ENCODE measurements around the gene TFPT. TPM values are rescaled to one million over a fixed set of nuclear protein-coding genes. Genes with fewer than 3 reads are reported as not detected.

TFPT gene
- total RNA-seq, 2 experiments from 2014 or later = 10.1 to 11.2 TPM

DNA sequence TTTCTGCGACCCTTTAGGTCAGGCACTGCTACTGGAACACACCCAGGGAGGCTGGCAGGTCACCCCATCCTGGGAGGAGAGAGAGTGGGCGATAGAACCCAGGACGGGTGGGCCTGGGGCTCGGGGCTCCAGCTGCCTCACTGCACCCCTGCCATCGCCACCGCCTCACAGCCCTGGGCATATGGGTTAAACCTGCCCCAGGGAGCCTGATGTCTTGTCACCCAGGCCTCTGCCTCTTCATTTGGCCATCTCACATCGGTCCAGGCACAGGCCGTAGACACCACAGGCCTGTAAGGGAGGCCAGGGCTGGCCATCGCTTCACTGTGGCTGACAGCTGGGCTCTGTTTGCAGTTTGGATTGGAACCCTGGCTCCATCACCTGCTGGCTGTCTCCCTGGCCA, 10.3 kb upstream of the TFPT start:
- Mint-ChIP-seq H3K36me3 (ENCODE audit: low read depth) (peaks cover 64% of the 10 kb centered on the region), H3K4me3 (no peak overlapping the region), H3K9me3 (no peaks in the 10 kb centered on the region), H3K27me3 (no peaks in the 10 kb centered on the region), H3K4me1 (ENCODE audit: low read depth) (no peaks in the 10 kb centered on the region), H3K27ac (no peak overlapping the region)
- Histone ChIP-seq H3K27ac (ENCODE audit: low read depth in 1 of 2, low read length in 2 of 2) (no peak overlapping the region), H3K4me1 (ENCODE audit: insufficient read depth, low read length) (no peaks in the 10 kb centered on the region), H3K9me3 (ENCODE audit: control insufficient read depth in 1 of 2, insufficient read depth in 1 of 2, low read length in 2 of 2) (no peaks in the 10 kb centered on the region), H3K27me3 (ENCODE audit: control insufficient read depth in 1 of 2, insufficient read depth in 2 of 2, low read length in 2 of 2) (no peaks in the 10 kb centered on the region), H3K4me3 (ENCODE audit: low read length) (no peak overlapping the region), H3K36me3 (ENCODE audit: insufficient read depth, low read length) (peaks cover 83% of the 10 kb centered on the region)
- intact Hi-C loops (cut with DNase I, micrococcal nuclease) = no loop called here
- CTCF ChIA-PET = no interaction called here
- POLR2A ChIA-PET = no interaction called here
- ATAC-seq (ENCODE audit: poor library complexity) (no peak), DNase-seq (no peak)
- TF ChIP-seq, protein P1, sequence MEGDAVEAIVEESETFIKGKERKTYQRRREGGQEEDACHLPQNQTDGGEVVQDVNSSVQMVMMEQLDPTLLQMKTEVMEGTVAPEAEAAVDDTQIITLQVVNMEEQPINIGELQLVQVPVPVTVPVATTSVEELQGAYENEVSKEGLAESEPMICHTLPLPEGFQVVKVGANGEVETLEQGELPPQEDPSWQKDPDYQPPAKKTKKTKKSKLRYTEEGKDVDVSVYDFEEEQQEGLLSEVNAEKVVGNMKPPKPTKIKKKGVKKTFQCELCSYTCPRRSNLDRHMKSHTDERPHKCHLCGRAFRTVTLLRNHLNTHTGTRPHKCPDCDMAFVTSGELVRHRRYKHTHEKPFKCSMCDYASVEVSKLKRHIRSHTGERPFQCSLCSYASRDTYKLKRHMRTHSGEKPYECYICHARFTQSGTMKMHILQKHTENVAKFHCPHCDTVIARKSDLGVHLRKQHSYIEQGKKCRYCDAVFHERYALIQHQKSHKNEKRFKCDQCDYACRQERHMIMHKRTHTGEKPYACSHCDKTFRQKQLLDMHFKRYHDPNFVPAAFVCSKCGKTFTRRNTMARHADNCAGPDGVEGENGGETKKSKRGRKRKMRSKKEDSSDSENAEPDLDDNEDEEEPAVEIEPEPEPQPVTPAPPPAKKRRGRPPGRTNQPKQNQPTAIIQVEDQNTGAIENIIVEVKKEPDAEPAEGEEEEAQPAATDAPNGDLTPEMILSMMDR (IDR thresholded peaks at IDR 0.05) = no peak

GRCh38 chr19:54124393-54124792, 8.9 kb upstream of the TFPT start:
- intact Hi-C loops (cut with DNase I, micrococcal nuclease) = no loop called here
- Histone ChIP-seq H3K27me3 (ENCODE audit: control insufficient read depth in 1 of 2, insufficient read depth in 2 of 2, low read length in 2 of 2) (no peaks in the 10 kb centered on the region), H3K4me3 (ENCODE audit: low read length) (no peak overlapping the region), H3K9me3 (ENCODE audit: control insufficient read depth in 1 of 2, insufficient read depth in 1 of 2, low read length in 2 of 2) (no peaks in the 10 kb centered on the region), H3K4me1 (ENCODE audit: insufficient read depth, low read length) (no peaks in the 10 kb centered on the region), H3K36me3 (ENCODE audit: insufficient read depth, low read length) (peaks cover 92% of the 10 kb centered on the region), H3K27ac (ENCODE audit: low read depth in 1 of 2, low read length in 2 of 2) (no peak overlapping the region)
- no peak overlapping the region for H3K4me3 Mint-ChIP-seq
- peaks cover 75% of the 10 kb centered on the region for H3K36me3 Mint-ChIP-seq (ENCODE audit: low read depth)
- POLR2A ChIA-PET = interaction anchor here (0.8 to 1.5 kb wide), 3 partner anchors 9 to 19 kb away, joined by 3 to 5 read pairs (median 4); partner anchors contain the start of genes CNOT3, PRPF31 and TFPT
- H3K27me3 Mint-ChIP-seq = no peaks in the 10 kb centered on the region
- DNase-seq (no peak), ATAC-seq (ENCODE audit: poor library complexity) (no peak)
- no peak overlapping the region for H3K27ac Mint-ChIP-seq
- no peaks in the 10 kb centered on the region for H3K9me3 Mint-ChIP-seq
- CTCF ChIA-PET = no interaction called here
- no peaks in the 10 kb centered on the region for H3K4me1 Mint-ChIP-seq (ENCODE audit: low read depth)
- TF ChIP-seq, protein P1 (IDR thresholded peaks at IDR 0.05) = no peak

DNA sequence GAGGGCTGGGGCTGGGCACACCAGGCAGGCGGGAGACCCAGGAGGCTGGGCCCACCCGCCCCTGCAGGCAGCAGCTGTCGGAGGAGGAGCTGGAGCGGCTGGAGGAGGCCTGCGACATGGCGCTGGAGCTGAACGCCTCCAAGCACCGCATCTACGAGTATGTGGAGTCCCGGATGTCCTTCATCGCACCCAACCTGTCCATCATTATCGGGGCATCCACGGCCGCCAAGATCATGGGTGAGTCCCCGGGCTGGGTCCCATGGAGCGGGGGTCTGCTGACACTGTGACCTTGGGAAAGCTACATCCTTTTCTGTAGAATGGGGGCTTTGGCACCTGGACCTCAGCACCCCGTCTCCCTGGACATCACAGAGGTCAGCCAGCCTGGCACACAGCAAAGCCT, 8.2 kb upstream of the TFPT start:
- Histone ChIP-seq H3K36me3 (ENCODE audit: insufficient read depth, low read length) (peaks cover 91% of the 10 kb centered on the region), H3K9me3 (ENCODE audit: control insufficient read depth in 1 of 2, insufficient read depth in 1 of 2, low read length in 2 of 2) (no peaks in the 10 kb centered on the region), H3K27me3 (ENCODE audit: control insufficient read depth in 1 of 2, insufficient read depth in 2 of 2, low read length in 2 of 2) (no peaks in the 10 kb centered on the region), H3K4me1 (ENCODE audit: insufficient read depth, low read length) (no peaks in the 10 kb centered on the region), H3K27ac (ENCODE audit: low read depth in 1 of 2, low read length in 2 of 2) (no peak overlapping the region), H3K4me3 (ENCODE audit: low read length) (no peak overlapping the region)
- ChIA-PET CTCF (no interaction called here), POLR2A (interaction anchor here (0.5 to 1.5 kb wide), 3 partner anchors 8 to 255 kb away, joined by 3 to 5 read pairs (median 4); partner anchors contain the start of genes CNOT3, PRPF31 and TFPT)
- H3K4me3 Mint-ChIP-seq = no peak overlapping the region
- DNase-seq (no peak), ATAC-seq (ENCODE audit: poor library complexity) (no peak)
- intact Hi-C loops (cut with DNase I, micrococcal nuclease) = no loop called here
- no peak overlapping the region for H3K27ac Mint-ChIP-seq
- no peaks in the 10 kb centered on the region for H3K9me3 Mint-ChIP-seq
- no peaks in the 10 kb centered on the region for H3K4me1 Mint-ChIP-seq (ENCODE audit: low read depth)
- TF ChIP-seq, protein P1 (IDR thresholded peaks at IDR 0.05) = no peak
- peaks cover 75% of the 10 kb centered on the region for H3K36me3 Mint-ChIP-seq (ENCODE audit: low read depth)
- H3K27me3 Mint-ChIP-seq = no peaks in the 10 kb centered on the region

Data from CD4-positive, alpha-beta T cell (primary cell).